B cell (primary cell): Measurements from ENCODE around the gene CIC. TPM values are rescaled to one million over a fixed set of nuclear protein-coding genes. Genes with fewer than 3 reads are reported as not detected.

Experiments used
- ATAC-seq: fragments of 200-7000 bp; cut with Tn5 transposase; one replicate; pipeline ENCODE4 v1.10.0; 2021; ENCODE audit warnings: low read depth, mild to moderate bottlenecking, moderate number of reproducible peaks, moderate library complexity
- CTCF ChIA-PET: fragments of 350-600 bp; sonication (Branson Sonifier 250); formaldehyde crosslinking; loops from one replicate; lab custom pipeline; 2021; ENCODE audit warnings: antibody characterized with exemption, inconsistent platforms; lab: Charles Lee
- POLR2A ChIA-PET: fragments of 350-600 bp; sonication (Branson Sonifier 250); formaldehyde crosslinking; loops from one replicate; lab custom pipeline; 2021; ENCODE audit warnings: antibody characterized with exemption; lab: Charles Lee
- DNase-seq: peaks from one replicate; pipeline ENCODE4 v3.0.0; 2013
- H2AFZ ChIP-seq: 2 replicates; pipeline ENCODE4 v1.6.1; 2012; ENCODE audit warnings: mild to moderate bottlenecking, low read depth, low read length; ENCODE audit not compliant: insufficient read depth, poor library complexity, severe bottlenecking
- H3K27ac ChIP-seq, 2 donors: 1 replicate in 1 of 2; 2 replicates in 1 of 2; pipeline ENCODE4 v1.5.1; 2012 to 2013; ENCODE audit warnings: low read length in 2 of 2, mild to moderate bottlenecking in 2 of 2, moderate library complexity in 1 of 2
- H3K27me3 ChIP-seq, 4 experiments: fragments of 200-600 bp in 1 of 4; sonication (generic) in 1 of 4; replicated peaks in 1 of 4; 1 replicate in 2 of 4; 2 replicates in 2 of 4; pipeline versions ENCODE4 v1.6.1 to v1.7.0; 2013 to 2016; ENCODE audit warnings: low read length in 3 of 4, mild to moderate bottlenecking in 2 of 4, mixed read lengths in 1 of 4, moderate library complexity in 1 of 4; ENCODE audit not compliant: insufficient read depth in 4 of 4, control insufficient read depth in 3 of 4; ENCODE audit errors: control extremely low read depth in 1 of 4
- H3K36me3 ChIP-seq, 2 experiments: replicated peaks in 1 of 2; 1 replicate in 1 of 2; 2 replicates in 1 of 2; pipeline versions ENCODE4 v1.6.1 to v1.7.1; 2013; ENCODE audit warnings: low read length in 1 of 2; ENCODE audit not compliant: insufficient read depth in 2 of 2, control insufficient read depth in 1 of 2; ENCODE audit errors: control extremely low read depth in 1 of 2, extremely low read depth in 1 of 2
- H3K4me1 ChIP-seq, 2 donors: fragments of 200-600 bp in 1 of 2; sonication (generic) in 1 of 2; 1 replicate in 1 of 2; 2 replicates in 1 of 2; pipeline versions ENCODE4 v1.5.1 to v1.6.1; 2013 to 2017; ENCODE audit warnings: low read length in 2 of 2; ENCODE audit not compliant: control insufficient read depth in 2 of 2, insufficient read depth in 2 of 2
- H3K4me2 ChIP-seq: replicated peaks from 2 replicates; pipeline ENCODE3; 2012; ENCODE audit warnings: mild to moderate bottlenecking, low read depth, low read length; ENCODE audit not compliant: poor library complexity, severe bottlenecking
- H3K4me3 ChIP-seq, 5 experiments: fragments of 200-600 bp in 1 of 5; sonication (generic) in 1 of 5; 1 replicate in 3 of 5; 2 replicates in 2 of 5; pipeline versions ENCODE4 v1.5.1 to v1.7.0; 2011 to 2016; ENCODE audit warnings: low read length in 4 of 5, mild to moderate bottlenecking in 4 of 5, low read depth in 2 of 5, control low read depth in 1 of 5, moderate library complexity in 1 of 5; ENCODE audit not compliant: insufficient read depth in 1 of 5; ENCODE audit errors: control extremely low read depth in 1 of 5, extremely low read depth in 1 of 5
- H3K79me2 ChIP-seq: fragments of 200-600 bp; sonication (generic); one replicate; pipeline ENCODE4 v1.6.0; 2016; ENCODE audit warnings: low read length; ENCODE audit not compliant: control insufficient read depth, insufficient read depth
- H3K9ac ChIP-seq: fragments of 200-600 bp; sonication (generic); 2 replicates; pipeline ENCODE4 v1.6.1; 2017; ENCODE audit warnings: mild to moderate bottlenecking, low read length, moderate library complexity
- H3K9me3 ChIP-seq, 3 donors: one replicate each; pipeline versions ENCODE4 v1.6.1 to v1.7.1; 2013; ENCODE audit warnings: low read length in 2 of 3; ENCODE audit not compliant: control insufficient read depth in 2 of 3, insufficient read depth in 1 of 3; ENCODE audit errors: control extremely low read depth in 1 of 3
- H4K20me1 ChIP-seq: 2 replicates; pipeline ENCODE4 v1.6.0; 2012; ENCODE audit warnings: mild to moderate bottlenecking, low read length; ENCODE audit not compliant: insufficient read depth, control insufficient read depth, poor library complexity, severe bottlenecking
- H3K27ac Mint-ChIP-seq: one replicate; pipeline ENCODE4 v1.8.0; 2021; ENCODE audit warnings: mixed read lengths
- H3K27me3 Mint-ChIP-seq: one replicate; pipeline ENCODE4 v1.8.0; 2021; ENCODE audit warnings: mixed read lengths
- H3K4me1 Mint-ChIP-seq: one replicate; pipeline ENCODE4 v1.8.0; 2021; ENCODE audit warnings: mixed read lengths
- H3K4me3 Mint-ChIP-seq: one replicate; pipeline ENCODE4 v1.8.0; 2021; ENCODE audit warnings: mixed read lengths
- H3K9me3 Mint-ChIP-seq: one replicate; pipeline ENCODE4 v1.8.0; 2022; ENCODE audit warnings: mixed read lengths; ENCODE audit not compliant: insufficient read depth
- CTCF ChIP-seq: fragments of 200-600 bp; IDR thresholded peaks from one replicate; pipeline ENCODE4 v1.8.0; 2022; ENCODE audit warnings: antibody characterized with exemption, mild to moderate bottlenecking
- EZH2 ChIP-seq: IDR thresholded peaks from 2 replicates; pipeline ENCODE4 v1.6.1; 2012; ENCODE audit warnings: borderline replicate concordance, low read depth, mild to moderate bottlenecking, moderate library complexity, low read length; ENCODE audit not compliant: insufficient read depth, poor library complexity, severe bottlenecking
- WGBS: methylation state at CpG from one replicate; pipeline ENCODE4 v1.1.5; 2013; ENCODE audit warnings: missing lambda C conversion rate; ENCODE audit not compliant: insufficient coverage; 5-methylcytosine and 5-hydroxymethylcytosine counted together
- intact Hi-C: fragments of 100-400 bp; cut with micrococcal nuclease; formaldehyde crosslinking; loops from one replicate; pipeline ENCODE4 v1.10.0; 2022
- polyA plus RNA-seq: library from polyadenylated mRNA; depleted of rRNA; stranded (reverse); fragments of >200 nt; gene quantifications from 2 replicates; pipeline ENCODE4 v1.2.3, GENCODE V29; 2012
- total RNA-seq, 2 donors: library from RNA; stranded (reverse); fragments of 120-200 nt in 1 of 2; gene quantifications; 1 replicate in 1 of 2; 2 replicates in 1 of 2; pipeline versions ENCODE4 v1.2.3 to v1.2.4, GENCODE V29; 2013 to 2022

CIC gene
- total and polyA plus RNA-seq, 2 donors (not counting 1 experiment from before 2014, with no cell fraction given) = 75.7 to 119 TPM

- ATAC-seq (no peak), DNase-seq (peak; percentile 19)
- peaks cover 0 to 30% of the 10 kb centered on the region in 2 experiments for H3K36me3 ChIP-seq
- H3K27me3 ChIP-seq = no peaks in the 10 kb centered on the region
- ChIA-PET CTCF (interaction anchor here (2.6 kb wide), 1 partner anchor 8 kb away, joined by 33 read pairs; no protein-coding TSS in a partner anchor), POLR2A (no interaction called here)
- H3K4me3 ChIP-seq = no peak overlapping the region
- Mint-ChIP-seq H3K4me1 (peaks cover 41% of the 10 kb centered on the region), H3K27me3 (no peaks in the 10 kb centered on the region), H3K27ac (no peak overlapping the region), H3K4me3 (no peak overlapping the region), H3K9me3 (no peaks in the 10 kb centered on the region)
- no peak for TF ChIP-seq EZH2
- TF ChIP-seq CTCF = no peak
- no peak overlapping the region for H2AFZ ChIP-seq
- H4K20me1 ChIP-seq = no peaks in the 10 kb centered on the region
- H3K9ac ChIP-seq = no peak overlapping the region
- H3K79me2 ChIP-seq = peaks cover 74% of the 10 kb centered on the region
- H3K27ac ChIP-seq = no peak overlapping the region
- WGBS = 94% methylated on average over 34 of the region's 35 CpGs
- H3K9me3 ChIP-seq = no peaks in the 10 kb centered on the region
- peaks cover 26 to 32% of the 10 kb centered on the region in 2 donors for H3K4me1 ChIP-seq
- intact Hi-C loops = no loop called here
- peak overlapping the region; percentile 92 for H3K4me2 ChIP-seq
Observed at GRCh38 chr19:42271861-42272534, 2.9 kb downstream of the CIC start.

- Histone ChIP-seq H3K9me3 (no peaks in the 10 kb centered on the region), H3K27ac (no peak overlapping the region), H3K4me3 (no peak overlapping the region), H3K4me2 (no peak overlapping the region), H2AFZ (no peak overlapping the region), H4K20me1 (peaks cover 2% of the 10 kb centered on the region), H3K27me3 (no peaks in the 10 kb centered on the region), H3K4me1 (peaks cover 25 to 29% of the 10 kb centered on the region in 2 donors), H3K36me3 (peaks cover 0 to 30% of the 10 kb centered on the region in 2 experiments), H3K9ac (no peak overlapping the region), H3K79me2 (peaks cover 79% of the 10 kb centered on the region)
- intact Hi-C loops = no loop called here
- POLR2A ChIA-PET = interaction anchor here (0.6 kb wide), 1 partner anchor 10 kb away, joined by 4 read pairs; no protein-coding TSS in a partner anchor
- H3K9me3 Mint-ChIP-seq = no peaks in the 10 kb centered on the region
- no peaks in the 10 kb centered on the region for H3K27me3 Mint-ChIP-seq
- TF ChIP-seq CTCF (no peak), EZH2 (no peak)
- H3K27ac Mint-ChIP-seq = no peak overlapping the region
- CTCF ChIA-PET = no interaction called here
- H3K4me3 Mint-ChIP-seq = no peak overlapping the region
- peak; percentile 20 for DNase-seq
- no peak for ATAC-seq
- WGBS = 95% methylated on average over 9 of the region's 9 CpGs
- peaks cover 41% of the 10 kb centered on the region for H3K4me1 Mint-ChIP-seq
Observed at GRCh38 chr19:42272535-42272897, 3.5 kb downstream of the CIC start.
